ENCODE data around the gene SNCA.

Gene SNCA

GRCh38 chr4:89751416-89751815, 85.5 kb downstream of the SNCA start:
- DNase-seq: no peak

- no peak for DNase-seq
Measured at GRCh38 chr4:89746377-89746776, 90.6 kb downstream of the SNCA start.

GRCh38 chr4:89745708-89746107, 91.3 kb downstream of the SNCA start:
- no peak for DNase-seq

GRCh38 chr4:89744914-89745313, 92.0 kb downstream of the SNCA start:
- DNase-seq: no peak

GRCh38 chr4:89741768-89742167, 95.2 kb downstream of the SNCA start:
- DNase-seq: no peak

- DNase-seq: no peak
Measured at GRCh38 chr4:89739311-89739988, 97.5 kb downstream of the SNCA start.

GRCh38 chr4:89737888-89738287, 99.1 kb downstream of the SNCA start:
- no peak for DNase-seq

- no peak for DNase-seq
Measured at GRCh38 chr4:89733946-89734345, 103.0 kb downstream of the SNCA start.

- DNase-seq: no peak
Measured at GRCh38 chr4:89727238-89727637, 109.7 kb downstream of the SNCA start.

GRCh38 chr4:89725268-89725667, 111.7 kb downstream of the SNCA start:
- no peak for DNase-seq

- DNase-seq: no peak
Measured at GRCh38 chr4:89724716-89725115, 112.2 kb downstream of the SNCA start.

GRCh38 chr4:89723096-89723495, 113.9 kb downstream of the SNCA start:
- no peak for DNase-seq

GRCh38 chr4:89722517-89722916, 114.4 kb downstream of the SNCA start:
- DNase-seq: no peak

GRCh38 chr4:89720981-89721380, 116.0 kb downstream of the SNCA start:
- no peak for DNase-seq

GRCh38 chr4:89719536-89720090, 117.3 kb downstream of the SNCA start:
- DNase-seq: no peak

GRCh38 chr4:89716893-89717292, 120.1 kb downstream of the SNCA start:
- no peak for DNase-seq

- no peak for DNase-seq
Measured at GRCh38 chr4:89715631-89716030, 121.3 kb downstream of the SNCA start.

GRCh38 chr4:89712827-89713226, 124.1 kb downstream of the SNCA start:
- DNase-seq: no peak

- DNase-seq: no peak
Measured at GRCh38 chr4:89712141-89712540, 124.8 kb downstream of the SNCA start.

- no peak for DNase-seq
Measured at GRCh38 chr4:89708903-89709421, 128.0 kb downstream of the SNCA start.

- no peak for DNase-seq
Measured at GRCh38 chr4:89707467-89707866, 129.5 kb downstream of the SNCA start.

GRCh38 chr4:89704651-89705395, 132.1 kb downstream of the SNCA start:
- no peak for DNase-seq

GRCh38 chr4:89703829-89704590, 133.0 kb downstream of the SNCA start:
- no peak for DNase-seq
